Activated naive CD8-positive, alpha-beta T cell treated with anti-CD3 and anti-CD28 coated beads, Interleukin-2, amount 50 U/mL, for 16 hours (primary cell): ENCODE measurements around the gene RNF213.

Experiments
- DNase-seq: peaks from one replicate; pipeline ENCODE4 v3.0.0-alpha.2; 2020; ENCODE audit warnings: low read depth, low spot score

RNF213 gene

DNA sequence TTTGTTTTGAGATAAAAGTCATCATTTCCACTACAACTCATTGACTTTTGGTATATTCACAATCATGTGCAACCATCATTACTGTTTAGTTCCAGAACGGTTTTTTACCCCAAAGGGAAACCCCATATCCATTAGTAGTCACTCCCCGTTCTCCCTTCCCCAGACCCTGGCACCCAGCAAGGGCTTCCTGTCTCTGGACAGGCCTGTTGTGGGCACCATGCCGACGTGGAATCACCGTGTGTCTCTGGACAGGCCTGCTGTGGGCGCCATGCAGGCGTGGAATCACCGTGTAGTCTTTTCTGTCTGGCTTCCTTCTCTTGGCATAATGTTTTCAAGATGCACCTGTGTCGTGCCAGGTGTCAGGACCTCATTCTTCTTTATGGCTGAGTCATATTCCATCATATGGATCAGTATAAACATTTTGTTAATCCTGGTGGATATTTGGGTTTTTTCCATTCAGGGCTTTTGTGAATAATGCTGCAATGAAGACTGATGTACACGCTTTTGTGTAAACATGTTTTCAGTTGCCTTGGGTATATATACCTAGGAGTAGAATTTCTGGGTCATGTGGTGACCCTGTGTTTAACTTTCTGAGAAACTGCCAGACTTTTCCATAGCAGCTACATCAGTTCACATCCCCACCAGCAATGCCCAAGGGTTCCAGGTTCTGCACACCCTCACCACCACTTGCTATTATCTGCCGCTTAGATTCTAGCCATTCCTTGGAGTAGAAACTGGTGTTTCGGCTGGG, 173.4 kb downstream of the RNF213 start:
- no peak for DNase-seq

DNA sequence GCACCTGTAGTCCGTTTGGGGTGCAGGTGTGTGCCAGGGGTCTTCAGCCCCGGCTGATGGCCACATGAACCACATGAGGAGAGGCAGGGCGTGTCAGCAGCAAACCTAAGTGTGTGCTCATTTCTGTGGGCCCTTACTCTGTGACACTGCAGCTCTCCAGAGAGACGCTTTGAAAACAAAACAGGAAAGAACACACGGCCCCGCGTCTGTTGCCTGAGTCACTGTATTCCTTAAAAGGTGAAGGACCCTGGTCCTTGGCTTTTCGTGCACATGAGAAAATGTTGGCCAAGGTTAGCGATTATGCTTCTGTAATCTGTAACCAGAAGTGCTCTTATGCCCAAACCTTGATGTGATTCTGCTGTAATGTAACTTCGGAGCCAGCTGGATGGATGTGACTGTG, 176.9 kb downstream of the RNF213 start:
- no peak for DNase-seq

- no peak for DNase-seq
Observed at GRCh38 chr17:80438806-80439205, 178.2 kb downstream of the RNF213 start.

DNA sequence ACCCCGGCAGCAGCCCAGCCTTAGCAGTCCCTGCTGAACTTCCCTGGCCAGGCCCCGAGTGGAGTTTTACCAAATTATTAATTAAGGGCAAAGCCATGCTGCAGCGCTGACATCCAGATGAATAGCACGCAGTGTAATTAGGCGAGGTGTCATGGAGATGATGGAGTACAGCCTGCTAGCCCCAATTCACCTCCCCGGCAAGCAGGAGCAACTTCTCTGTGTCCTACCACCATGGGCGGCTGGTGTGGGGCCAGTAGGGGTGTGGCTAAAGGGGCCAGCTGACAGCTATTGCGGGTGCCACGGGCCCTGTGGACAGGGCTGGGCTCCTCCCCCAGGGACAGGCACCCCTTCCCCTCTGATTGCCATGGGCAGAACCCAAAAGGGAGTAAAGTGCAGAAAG, 178.8 kb downstream of the RNF213 start:
- no peak for DNase-seq

DNA sequence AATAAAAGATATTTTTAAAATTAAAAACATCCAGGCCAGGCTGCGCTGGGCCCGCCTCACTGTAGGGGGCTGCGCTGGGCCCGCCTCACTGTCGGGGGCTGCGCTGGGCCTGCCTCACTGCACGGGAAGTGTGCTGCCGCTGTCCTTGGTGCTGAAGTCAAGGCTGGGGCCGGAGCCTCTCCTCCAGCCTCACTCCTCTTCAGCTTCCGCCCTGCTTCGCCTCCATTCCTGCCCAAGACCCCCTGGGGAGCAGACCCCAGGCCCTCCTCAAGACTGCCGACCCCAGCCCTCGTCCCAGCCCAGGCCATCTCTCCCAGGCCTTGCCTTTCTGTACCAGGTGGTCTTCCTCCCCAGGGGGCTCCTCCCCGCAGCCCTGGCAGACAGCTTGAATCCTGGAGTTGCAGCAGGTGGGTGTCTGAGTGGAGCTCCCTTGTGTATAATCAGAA, 180.5 kb downstream of the RNF213 start:
- no peak for DNase-seq

DNA sequence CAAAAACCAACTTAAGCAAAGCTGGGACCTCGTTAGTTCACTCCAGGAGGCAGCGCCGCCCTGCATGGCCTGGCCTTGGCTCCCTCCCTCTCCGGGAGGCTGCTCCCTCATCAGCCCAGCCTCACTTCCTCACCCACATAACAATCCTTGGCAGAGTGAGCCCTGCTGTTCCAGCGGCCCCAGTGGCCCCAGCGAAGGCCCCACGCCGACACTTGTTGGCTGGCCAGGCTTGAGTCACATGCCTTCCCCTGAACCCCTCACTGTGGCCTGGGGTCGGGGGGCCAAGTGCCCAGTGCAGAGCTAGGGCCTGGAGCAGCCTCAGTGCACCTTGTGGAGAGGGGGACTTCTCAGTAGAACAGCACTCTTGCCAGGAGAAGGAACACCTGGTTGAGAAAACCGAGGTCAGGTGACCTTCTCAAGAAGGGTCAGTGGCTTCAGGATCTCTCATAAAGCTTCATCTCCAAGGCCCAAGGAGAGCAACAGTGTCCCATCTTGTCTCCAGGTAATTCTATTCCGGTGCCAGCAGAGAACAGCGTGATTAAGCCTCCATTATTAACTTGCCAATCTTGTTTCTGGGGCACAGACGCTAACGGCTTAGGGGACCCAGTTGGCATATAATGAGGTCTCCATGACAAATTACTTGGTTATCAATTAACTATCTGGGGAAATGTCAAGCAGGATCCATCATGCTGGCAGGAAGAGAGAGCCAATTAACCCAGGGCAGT, 181.1 kb downstream of the RNF213 start:
- no peak for DNase-seq

- no peak for DNase-seq
Observed at GRCh38 chr17:80442323-80442659, 181.6 kb downstream of the RNF213 start.

GRCh38 chr17:80442764-80443163, 182.1 kb downstream of the RNF213 start:
- DNase-seq = no peak

DNA sequence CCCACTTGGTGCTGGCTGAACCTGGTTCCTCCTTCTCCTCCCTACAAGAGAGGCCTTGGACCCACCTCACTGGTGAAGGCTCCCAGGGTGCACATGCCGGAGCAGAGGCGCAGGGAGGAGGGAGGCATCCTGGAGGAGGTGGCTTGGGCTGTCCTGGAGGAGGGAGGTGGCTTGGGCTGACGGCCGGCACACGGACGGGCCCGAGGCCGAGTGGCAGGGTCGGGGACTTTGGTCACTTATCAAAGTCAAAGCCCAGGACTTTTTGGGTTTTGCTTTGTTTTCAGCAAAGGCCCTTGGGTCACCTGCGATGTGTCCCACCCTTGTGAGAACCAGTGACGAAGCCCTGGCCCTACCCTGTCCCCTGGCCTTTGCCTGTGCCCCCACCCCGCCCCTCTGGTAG, 182.8 kb downstream of the RNF213 start:
- DNase-seq = no peak

- DNase-seq = no peak
Observed at GRCh38 chr17:80443916-80444643, 183.4 kb downstream of the RNF213 start.

DNA sequence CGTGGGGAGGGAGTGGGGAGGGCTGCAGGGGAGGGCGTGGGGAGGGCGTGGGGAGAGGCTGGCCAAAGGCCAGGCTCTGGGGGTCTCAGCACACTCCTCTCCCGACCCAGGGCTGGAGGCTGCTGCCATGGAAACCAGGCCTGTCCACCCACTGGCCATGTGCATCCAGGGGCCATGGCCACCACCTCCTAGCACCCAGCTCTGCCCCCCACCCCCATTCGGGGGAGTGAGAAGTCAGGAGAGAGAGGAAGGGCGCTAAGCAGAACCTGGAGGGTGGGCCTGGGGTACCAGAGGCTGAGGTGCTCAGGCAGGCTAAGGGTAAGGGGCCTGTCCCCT, 184.0 kb downstream of the RNF213 start:
- DNase-seq = no peak

DNA sequence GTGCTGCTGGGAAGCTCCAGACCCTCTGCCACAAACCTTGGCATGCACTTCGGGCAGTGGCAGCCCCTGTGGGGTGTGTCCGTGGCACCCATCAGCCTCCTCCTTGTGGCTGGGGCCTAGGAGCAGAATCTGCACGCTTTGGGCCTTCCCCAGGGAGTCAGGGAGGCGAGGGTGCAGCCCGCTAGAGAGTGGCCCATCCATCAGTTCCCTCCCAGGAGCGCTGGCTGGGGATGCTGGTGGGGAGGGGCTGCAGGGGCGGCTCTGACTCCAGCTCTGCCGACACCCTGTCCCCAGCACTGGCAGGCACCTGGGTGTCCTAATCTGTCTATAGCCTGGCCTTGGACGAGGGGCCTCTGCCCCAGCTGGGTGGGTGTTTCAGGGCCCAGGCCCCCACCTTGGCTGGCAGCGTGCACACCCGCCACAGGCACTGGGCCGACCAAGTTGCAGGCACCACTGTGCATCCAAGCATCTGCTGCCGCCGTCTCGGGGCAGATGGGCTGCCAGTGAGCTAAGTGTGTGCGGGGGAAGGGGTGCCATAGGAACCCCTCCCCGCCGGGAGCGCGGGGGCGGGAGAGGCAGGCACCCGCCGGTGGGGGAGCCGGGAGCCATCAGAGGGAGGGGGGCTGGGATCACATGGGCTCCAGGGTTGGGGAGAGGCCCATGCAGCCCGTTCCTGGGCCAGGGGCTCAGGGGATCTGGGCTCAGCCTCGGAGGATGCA, 184.5 kb downstream of the RNF213 start:
- DNase-seq = no peak

GRCh38 chr17:80445726-80446110, 185.1 kb downstream of the RNF213 start:
- DNase-seq = no peak

DNA sequence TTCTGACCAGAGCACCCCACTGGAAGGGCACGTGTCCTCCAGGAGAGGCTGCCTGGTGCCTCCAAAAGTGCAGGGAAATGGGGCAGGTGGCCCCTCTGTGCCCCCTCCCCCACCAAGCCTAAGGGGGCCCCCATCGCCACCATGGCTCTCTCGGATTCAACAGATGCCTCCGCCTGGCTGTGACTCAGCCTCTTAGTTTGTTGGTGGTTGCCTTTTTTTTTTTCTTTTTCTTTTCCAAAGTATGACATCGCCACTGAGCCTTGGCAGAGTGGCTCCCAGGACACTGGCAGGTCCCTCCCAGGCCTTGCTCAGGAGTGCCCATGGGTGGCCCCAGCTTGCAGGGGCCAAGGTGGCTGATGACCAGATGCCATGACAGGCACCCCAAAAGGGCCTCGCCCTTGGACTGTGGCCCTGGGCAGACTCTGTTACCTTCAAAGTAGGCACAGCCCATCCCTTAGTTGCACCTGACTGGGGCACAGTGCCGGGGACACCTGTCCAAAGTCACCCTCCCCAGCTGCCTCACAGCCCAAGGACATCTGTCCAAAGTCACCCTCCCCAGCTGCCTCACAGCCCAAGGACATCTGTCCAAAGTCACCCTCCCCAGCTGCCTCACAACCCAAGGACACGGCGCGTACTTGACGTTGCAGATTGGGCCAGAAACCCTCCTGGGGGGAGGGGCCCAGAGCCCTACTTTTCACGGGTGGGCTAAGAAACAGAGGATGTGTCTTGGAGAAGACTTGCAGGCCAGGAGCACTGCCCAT, 186.2 kb downstream of the RNF213 start:
- no peak for DNase-seq

GRCh38 chr17:80447790-80448189, 187.1 kb downstream of the RNF213 start:
- DNase-seq = no peak
